H1 (cell line): ENCODE data around the gene EXD2. TPM values are rescaled to one million over a fixed set of nuclear protein-coding genes. Genes with fewer than 3 reads are reported as not detected.

ENCODE experiments used
- CTCF ChIA-PET: fragments of 300-600 bp; sonication (Branson Sonifier 250); formaldehyde crosslinking; loops from one replicate; lab custom pipeline; 2021; ENCODE audit not compliant: partially characterized antibody; lab: Charles Lee
- POLR2A ChIA-PET: fragments of 300-600 bp; sonication (Branson Sonifier 250); formaldehyde crosslinking; loops from one replicate; lab custom pipeline; 2021; ENCODE audit warnings: inconsistent platforms; ENCODE audit not compliant: partially characterized antibody; lab: Charles Lee
- DNase-seq, 2 experiments: peaks; one replicate each; pipeline versions ENCODE4 v3.0.0 to v3.0.0-alpha.2; 2010 to 2022; ENCODE audit warnings: low spot score in 2 of 2, low read depth in 1 of 2, mixed read lengths in 1 of 2
- FAIRE-seq: peaks from 2 replicates; lab custom pipeline; 2011; peaks lifted over from hg19 to GRCh38; lab: Jason Lieb, UNC
- H2AFZ ChIP-seq: 2 replicates; pipeline ENCODE4 v1.8.1; 2012; ENCODE audit warnings: low read length, inconsistent platforms
- H2AK5ac ChIP-seq: 2 replicates; pipeline ENCODE4 v1.6.1; 2013; ENCODE audit warnings: low read depth, low read length
- H2BK120ac ChIP-seq: replicated peaks from 2 replicates; pipeline ENCODE3; 2013; ENCODE audit warnings: low read depth, low read length, inconsistent platforms
- H2BK12ac ChIP-seq: 2 replicates; pipeline ENCODE4 v1.6.1; 2013; ENCODE audit warnings: low read depth, low read length
- H2BK15ac ChIP-seq: 2 replicates; pipeline ENCODE4 v1.6.1; 2013; ENCODE audit warnings: low read length
- H2BK20ac ChIP-seq: 2 replicates; pipeline ENCODE4 v1.6.1; 2013; ENCODE audit warnings: low read length
- H2BK5ac ChIP-seq: 2 replicates; pipeline ENCODE4 v1.6.1; 2013; ENCODE audit warnings: low read depth, low read length
- H3K14ac ChIP-seq: 2 replicates; pipeline ENCODE4 v1.6.1; 2013; ENCODE audit warnings: inconsistent platforms; ENCODE audit not compliant: insufficient read length
- H3K18ac ChIP-seq: 2 replicates; pipeline ENCODE4 v1.6.1; 2013; ENCODE audit warnings: low read length; ENCODE audit errors: extremely low read depth
- H3K23ac ChIP-seq: 2 replicates; pipeline ENCODE4 v1.6.1; 2013; ENCODE audit warnings: inconsistent platforms; ENCODE audit not compliant: insufficient read length
- H3K23me2 ChIP-seq: 2 replicates; pipeline ENCODE4 v1.6.1; 2013; ENCODE audit warnings: low read depth, low read length
- H3K27ac ChIP-seq: 2 replicates; pipeline ENCODE4 v1.6.1; 2011; ENCODE audit warnings: low read depth, low read length, inconsistent platforms
- H3K27me3 ChIP-seq, 4 experiments: replicated peaks in 1 of 4; 1 replicate in 1 of 4; 2 replicates in 3 of 4; pipeline versions ENCODE4 v1.6.1 to v1.8.1; 2011 to 2013; ENCODE audit warnings: low read length in 3 of 4, mild to moderate bottlenecking in 3 of 4, inconsistent platforms in 2 of 4, mixed read lengths in 2 of 4, moderate library complexity in 1 of 4; ENCODE audit not compliant: control insufficient read depth in 3 of 4, insufficient read depth in 3 of 4; ENCODE audit errors: extremely low read depth in 1 of 4
- H3K36me3 ChIP-seq, 4 experiments: 2 replicates each; pipeline versions ENCODE4 v1.6.1 to v1.8.1; 2011 to 2013; ENCODE audit warnings: mild to moderate bottlenecking in 4 of 4, low read length in 3 of 4, moderate library complexity in 2 of 4, control low read depth in 1 of 4, inconsistent platforms in 1 of 4; ENCODE audit not compliant: insufficient read depth in 4 of 4, control insufficient read depth in 2 of 4
- H3K4ac ChIP-seq: replicated peaks from 2 replicates; pipeline ENCODE3; 2013; ENCODE audit warnings: low read length, low read depth, mixed read lengths, inconsistent platforms; ENCODE audit not compliant: insufficient read length
- H3K4me1 ChIP-seq, 4 experiments: replicated peaks in 1 of 4; 1 replicate in 1 of 4; 2 replicates in 3 of 4; pipeline versions ENCODE4 v1.6.1 to v1.8.1; 2011 to 2013; ENCODE audit warnings: low read length in 3 of 4, inconsistent platforms in 2 of 4, mixed read lengths in 1 of 4; ENCODE audit not compliant: insufficient read depth in 4 of 4, control insufficient read depth in 3 of 4
- H3K4me2 ChIP-seq, 2 experiments: 2 replicates each; pipeline versions ENCODE4 v1.6.1 to v1.8.1; 2011 to 2013; ENCODE audit warnings: low read depth in 2 of 2, low read length in 2 of 2, control low read depth in 1 of 2, inconsistent platforms in 1 of 2, mild to moderate bottlenecking in 1 of 2; ENCODE audit not compliant: insufficient read depth in 1 of 2
- H3K4me3 ChIP-seq, 4 experiments: fragments of 200-600, 300-600 bp in 1 of 4; sonication (generic), shearing (Covaris generic), sonication (Bioruptor Twin) in 1 of 4; 2 replicates each; pipeline versions ENCODE4 v1.5.1 to v1.8.1; 2011 to 2016; ENCODE audit warnings: low read length in 4 of 4, low read depth in 3 of 4, control low read depth in 2 of 4, inconsistent platforms in 2 of 4, mild to moderate bottlenecking in 2 of 4, mixed read lengths in 1 of 4, moderate library complexity in 1 of 4; ENCODE audit not compliant: insufficient read depth in 2 of 4; ENCODE audit errors: extremely low read depth in 1 of 4
- H3K56ac ChIP-seq: replicated peaks from 2 replicates; pipeline ENCODE3; 2013; ENCODE audit warnings: low read depth, mild to moderate bottlenecking, mixed read lengths, low read length, inconsistent platforms; ENCODE audit not compliant: insufficient read length
- H3K79me1 ChIP-seq: 2 replicates; pipeline ENCODE4 v1.6.1; 2013; ENCODE audit warnings: low read depth, low read length, control low read depth
- H3K79me2 ChIP-seq, 2 experiments: 2 replicates each; pipeline versions ENCODE4 v1.6.1 to v1.8.1; 2012 to 2013; ENCODE audit warnings: low read length in 2 of 2, mild to moderate bottlenecking in 2 of 2, inconsistent platforms in 1 of 2; ENCODE audit not compliant: insufficient read depth in 2 of 2, control insufficient read depth in 1 of 2
- H3K9ac ChIP-seq, 4 experiments: replicated peaks in 1 of 4; 1 replicate in 1 of 4; 2 replicates in 3 of 4; pipeline versions ENCODE4 v1.6.1 to v1.8.1; 2011 to 2013; ENCODE audit warnings: low read depth in 3 of 4, low read length in 3 of 4, control low read depth in 2 of 4, mild to moderate bottlenecking in 2 of 4, moderate library complexity in 2 of 4, inconsistent platforms in 1 of 4; ENCODE audit errors: extremely low read depth in 1 of 4
- H3K9me3 ChIP-seq, 2 experiments: 2 replicates each; pipeline versions ENCODE4 v1.6.1 to v1.8.1; 2012 to 2013; ENCODE audit warnings: mild to moderate bottlenecking in 2 of 2, moderate library complexity in 2 of 2, control low read depth in 1 of 2, inconsistent platforms in 1 of 2, low read depth in 1 of 2, low read length in 1 of 2, mixed read lengths in 1 of 2; ENCODE audit not compliant: insufficient read depth in 2 of 2
- H4K20me1 ChIP-seq, 2 experiments: replicated peaks in 1 of 2; 2 replicates each; pipeline versions ENCODE3 to v1.8.1; 2011 to 2013; ENCODE audit warnings: inconsistent platforms in 2 of 2, low read length in 2 of 2, mild to moderate bottlenecking in 1 of 2; ENCODE audit not compliant: insufficient read depth in 2 of 2, control insufficient read depth in 1 of 2
- H4K5ac ChIP-seq: 2 replicates; pipeline ENCODE4 v1.6.1; 2013; ENCODE audit warnings: low read length, low read depth, mixed read lengths, inconsistent platforms; ENCODE audit not compliant: insufficient read length
- H4K8ac ChIP-seq: 2 replicates; pipeline ENCODE4 v1.8.0; 2013; ENCODE audit warnings: mild to moderate bottlenecking, moderate library complexity, low read length, inconsistent platforms; ENCODE audit not compliant: insufficient read depth; ENCODE audit errors: extremely low read depth
- H4K91ac ChIP-seq: replicated peaks from 2 replicates; pipeline ENCODE3; 2013; ENCODE audit warnings: low read length, mixed read lengths, inconsistent platforms; ENCODE audit not compliant: insufficient read length
- BACH1 ChIP-seq: IDR thresholded peaks from 2 replicates; pipeline ENCODE4 v1.6.1; 2012; ENCODE audit warnings: low read length, improper control_type of control experiment
- CBX5 ChIP-seq: fragments of 300-800, 300-1000 bp; sonication (generic); IDR thresholded peaks from 2 replicates; pipeline ENCODE4 v1.7.1; 2016; ENCODE audit warnings: antibody characterized with exemption, low read length, low read depth
- CBX8 ChIP-seq: fragments of 300-800, 300-1000 bp; sonication (generic); IDR thresholded peaks from 2 replicates; pipeline ENCODE4 v1.7.1; 2016; ENCODE audit warnings: low read depth, low read length, borderline replicate concordance
- CTBP2 ChIP-seq: IDR thresholded peaks from 2 replicates; pipeline ENCODE4 v1.7.0; 2011; ENCODE audit warnings: borderline replicate concordance, mild to moderate bottlenecking, moderate library complexity, mixed read lengths, low read length; ENCODE audit not compliant: insufficient read depth, insufficient read length
- HDAC2 ChIP-seq, 2 experiments: fragments of 300-600 bp in 1 of 2; sonication (generic) in 1 of 2; IDR thresholded peaks; 2 replicates each; pipeline ENCODE4 v1.6.1; 2011 to 2012; ENCODE audit warnings: low read depth in 2 of 2, low read length in 2 of 2, mild to moderate bottlenecking in 2 of 2, moderate library complexity in 2 of 2, borderline replicate concordance in 1 of 2, inconsistent platforms in 1 of 2
- POLR2A ChIP-seq, 2 experiments: IDR thresholded peaks; 1 replicate in 1 of 2; 2 replicates in 1 of 2; pipeline ENCODE4 v1.6.1; 2011; ENCODE audit warnings: low read depth in 2 of 2, low read length in 2 of 2, mild to moderate bottlenecking in 2 of 2; ENCODE audit errors: control extremely low read depth in 1 of 2
- RXRA ChIP-seq: IDR thresholded peaks from 2 replicates; pipeline ENCODE4 v1.6.1; 2011; ENCODE audit warnings: low read depth, mild to moderate bottlenecking, low read length, moderate library complexity; ENCODE audit not compliant: insufficient read depth
- SP1 ChIP-seq: IDR thresholded peaks from 2 replicates; pipeline ENCODE4 v1.6.1; 2011; ENCODE audit warnings: low read depth, low read length
- SUZ12 ChIP-seq: fragments of 200-600 bp; sonication (generic); IDR thresholded peaks from 2 replicates; pipeline ENCODE4 v1.6.1; 2012; ENCODE audit warnings: mild to moderate bottlenecking, inconsistent platforms, low read length, moderate library complexity, mixed read lengths
- USF2 ChIP-seq: IDR thresholded peaks from 2 replicates; pipeline ENCODE4 v1.6.1; 2011; ENCODE audit warnings: low read length, improper control_type of control experiment
- ZNF274 ChIP-seq: IDR thresholded peaks from 2 replicates; pipeline ENCODE4 v1.7.0; 2012; ENCODE audit warnings: low read length, borderline replicate concordance; ENCODE audit errors: extremely low read depth
- WGBS, 2 experiments: shearing (Covaris generic) in 1 of 2; methylation state at CpG; one replicate each; pipeline versions ENCODE4 v1.1.6 to v1.1.7; 2013 to 2015; ENCODE audit warnings: low lambda C conversion rate in 2 of 2, mixed read lengths in 2 of 2, inconsistent platforms in 1 of 2, low coverage in 1 of 2, missing lambda C conversion rate in 1 of 2; ENCODE audit not compliant: insufficient replicate concordance in 2 of 2, insufficient coverage in 1 of 2, insufficient read length in 1 of 2; ENCODE audit errors: extremely low coverage in 1 of 2, missing lambda C conversion rate in 1 of 2; 5-methylcytosine and 5-hydroxymethylcytosine counted together
- polyA plus RNA-seq, 7 experiments: library from polyadenylated mRNA; depleted of rRNA in 3 of 7; stranded (reverse) in 5 of 7; unstranded in 2 of 7; fragments of >200 nt in 5 of 7; fragments of 200-250 nt in 2 of 7; gene quantifications; 1 replicate in 5 of 7; 2 replicates in 1 of 7; 4 replicates in 1 of 7; pipeline versions ENCODE4 v1.2.1 to v1.2.3, GENCODE V29; 2011 to 2013; ENCODE audit warnings: missing spikeins in 2 of 7, mixed read lengths in 2 of 7
- total RNA-seq: library from RNA; stranded (reverse); fragmentation: NEBNext Ultra II Directional; extraction: Animal tissue kit (Norgen Biotek cat#: 25700); gene quantifications from 2 replicates; pipeline ENCODE4 v1.2.1, GENCODE V29; 2021

EXD2 gene
- total and polyA plus RNA-seq, 2 of the 8 experiments (the other 6 are each of a cell fraction or from before 2014, with no cell fraction given), result 11.9 to 25.9 TPM

- Histone ChIP-seq H2BK12ac (no peak overlapping the region), H3K23ac (no peak overlapping the region), H4K91ac (no peak overlapping the region), H4K20me1 (peaks cover 0 to 3% of the 10 kb centered on the region in 2 experiments), H2BK20ac (no peak overlapping the region), H2AK5ac (no peak overlapping the region), H2AFZ (no peak overlapping the region), H3K79me1 (peaks cover 7% of the 10 kb centered on the region; the same call in 1 of the 2 replicates), H2BK5ac (no peak overlapping the region), H4K5ac (no peak overlapping the region), H3K27ac (no peak overlapping the region), H3K56ac (no peak overlapping the region), H3K18ac (no peak overlapping the region), H3K9ac (no peak overlapping the region), H2BK120ac (no peak overlapping the region), H3K23me2 (no peaks in the 10 kb centered on the region), H3K14ac (no peak overlapping the region), H3K9me3 (no peaks in the 10 kb centered on the region), H3K4me1 (peaks cover 0 to 9% (median 3%) of the 10 kb centered on the region in 4 experiments; a peak in 2 of 7 replicates), H3K4ac (no peak overlapping the region), H3K36me3 (no peaks in the 10 kb centered on the region), H3K79me2 (peaks cover 0 to 25% of the 10 kb centered on the region in 2 experiments; a peak in 2 of 4 replicates), H4K8ac (no peak overlapping the region), H3K4me3 (no peak overlapping the region), H3K4me2 (no peak overlapping the region), H2BK15ac (no peak overlapping the region), H3K27me3 (no peaks in the 10 kb centered on the region)
- DNase-seq, result no peak
- no peak for FAIRE-seq
- ChIA-PET CTCF (interaction anchor here (3.9 to 6.3 kb wide), 2 partner anchors 9 to 13 kb away, joined by 27 to 31 read pairs; partner anchors contain the start of gene DCAF5), POLR2A (interaction anchor here (0.8 to 1.6 kb wide), 2 partner anchors 10 to 175 kb away, joined by 3 to 6 read pairs; no protein-coding TSS in a partner anchor)
- WGBS, 2 experiments, result 100% methylated on average over 1 of the region's 1 CpG; no CpG with 5 or more reads in 1 of the 2 experiments
- TF ChIP-seq CTBP2 (no peak), ZNF274 (no peak), BACH1 (no peak), POLR2A (IDR thresholded peaks at IDR 0.05; ENCODE audit: control extremely low read depth in 1 of 2, low read depth in 2 of 2, low read length in 2 of 2) (no peak), HDAC2 (IDR thresholded peaks at IDR 0.05; ENCODE audit: borderline replicate concordance in 1 of 2, low read depth in 2 of 2, low read length in 2 of 2) (no peak), CBX5 (no peak), CBX8 (no peak), RXRA (no peak), USF2 (no peak), SP1 (no peak), SUZ12 (no peak)
Observed at GRCh38 chr14:69141550-69141949, 49.7 kb upstream of the EXD2 start.
